WTC11 (cell line): ENCODE data around the gene SRXN1. TPM values are rescaled to one million over a fixed set of nuclear protein-coding genes. Genes with fewer than 3 reads are reported as not detected.

ENCODE experiments used
- ATAC-seq: fragments of 200-7000 bp; cut with Tn5 transposase; 2 replicates; pipeline ENCODE4 v1.10.0; 2021; ENCODE audit warnings: mild to moderate bottlenecking, moderate library complexity
- CTCF ChIA-PET: fragments of 300-600 bp; sonication (Branson Sonifier 250); formaldehyde crosslinking; loops from one replicate; lab custom pipeline; 2021; ENCODE audit warnings: antibody characterized with exemption; lab: Charles Lee
- POLR2A ChIA-PET: fragments of 350-600 bp; sonication (Branson Sonifier 250); formaldehyde crosslinking; loops from one replicate; lab custom pipeline; 2021; ENCODE audit warnings: antibody characterized with exemption; lab: Charles Lee
- DNase-seq: peaks from one replicate; pipeline ENCODE4 v3.0.0; 2021; ENCODE audit warnings: low spot score
- H3K27ac Mint-ChIP-seq: 2 replicates; pipeline ENCODE4 v1.8.0; 2021; ENCODE audit warnings: mixed read lengths
- H3K27me3 Mint-ChIP-seq: 2 replicates; pipeline ENCODE4 v1.8.0; 2021; ENCODE audit warnings: low read depth, mild to moderate bottlenecking, moderate library complexity, mixed read lengths
- H3K36me3 Mint-ChIP-seq: 2 replicates; pipeline ENCODE4 v1.8.0; 2021; ENCODE audit warnings: mixed read lengths
- H3K4me1 Mint-ChIP-seq: 2 replicates; pipeline ENCODE4 v1.8.0; 2022; ENCODE audit warnings: mixed read lengths
- H3K4me3 Mint-ChIP-seq: 2 replicates; pipeline ENCODE4 v1.8.0; 2021; ENCODE audit warnings: mild to moderate bottlenecking, moderate library complexity, mixed read lengths
- H3K9me3 Mint-ChIP-seq: 2 replicates; pipeline ENCODE4 v1.8.0; 2021; ENCODE audit warnings: mixed read lengths
- FOXJ3 ChIP-seq: sonication (generic); formaldehyde crosslinking; IDR thresholded peaks from 2 replicates; pipeline ENCODE4 v1.9.0; 2021; ENCODE audit warnings: missing genetic modification reagents, mild to moderate bottlenecking, borderline replicate concordance
- NFE2L1 ChIP-seq: sonication (generic); formaldehyde crosslinking; IDR thresholded peaks from 2 replicates; pipeline ENCODE4 v1.8.1; 2023; ENCODE audit warnings: missing genetic modification reagents
- NFYB ChIP-seq: sonication (generic); formaldehyde crosslinking; conservative IDR thresholded peaks from 2 replicates; pipeline ENCODE4 v1.8.0; 2022; ENCODE audit warnings: low read depth, missing genetic modification reagents
- ZNF138 ChIP-seq: sonication (generic); formaldehyde crosslinking; conservative IDR thresholded peaks from 2 replicates; pipeline ENCODE4 v1.8.1; 2022; ENCODE audit warnings: mild to moderate bottlenecking, moderate library complexity, missing genetic modification reagents
- ZNF396 ChIP-seq: fragments of 250-450 bp; sonication (Bioruptor Pico); IDR thresholded peaks from 2 replicates; pipeline ENCODE4 v1.8.0; 2021; ENCODE audit warnings: mild to moderate bottlenecking, moderate library complexity, borderline replicate concordance
- total RNA-seq: library from RNA; stranded (reverse); gene quantifications from 3 replicates; pipeline ENCODE4 v1.2.3, GENCODE V29; 2021
- TF ChIP-seq, protein P1 (sequence below): sonication (generic); formaldehyde crosslinking; IDR thresholded peaks from 2 replicates; pipeline ENCODE4 v1.8.0; 2022; ENCODE audit warnings: mild to moderate bottlenecking, missing genetic modification reagents
- TF ChIP-seq, protein P2 (sequence below): sonication (generic); formaldehyde crosslinking; IDR thresholded peaks from 2 replicates; pipeline ENCODE4 v1.8.1; 2023; ENCODE audit warnings: mild to moderate bottlenecking, moderate library complexity, missing genetic modification reagents
- TF ChIP-seq, protein P3 (sequence below): sonication (generic); formaldehyde crosslinking; IDR thresholded peaks from 2 replicates; pipeline ENCODE4 v1.8.0; 2023; ENCODE audit warnings: missing genetic modification reagents, mild to moderate bottlenecking, borderline replicate concordance
- TF ChIP-seq, protein P4 (sequence below): sonication (generic); formaldehyde crosslinking; IDR thresholded peaks from 2 replicates; pipeline ENCODE4 v1.8.0; 2022; ENCODE audit warnings: missing genetic modification reagents
- TF ChIP-seq, protein P5 (sequence below): sonication (generic); formaldehyde crosslinking; IDR thresholded peaks from 2 replicates; pipeline ENCODE4 v1.8.1; 2023; ENCODE audit warnings: mild to moderate bottlenecking, missing genetic modification reagents, borderline replicate concordance

SRXN1 gene
- total RNA-seq, 1 experiment from 2014 or later: 23.0 TPM

DNA sequence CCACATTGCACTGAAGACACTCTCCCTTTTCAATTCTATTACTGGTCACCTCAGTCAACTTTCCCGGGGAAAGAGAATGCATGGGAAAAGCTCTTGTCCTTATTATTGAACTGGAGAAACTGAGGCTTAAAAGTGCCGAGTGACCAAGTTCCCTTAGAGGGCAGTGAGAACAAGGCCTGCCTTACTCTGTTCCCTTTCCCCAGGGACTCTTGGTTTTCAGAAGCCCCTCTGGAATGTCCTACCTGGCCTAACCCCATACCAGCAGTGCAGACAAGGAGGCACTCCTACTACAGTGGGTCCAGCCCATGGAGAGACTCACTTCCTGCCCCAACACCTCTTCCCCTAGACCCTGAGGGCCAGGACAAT, 6.1 kb downstream of the SRXN1 start (continued):
- TF ChIP-seq, protein P1, sequence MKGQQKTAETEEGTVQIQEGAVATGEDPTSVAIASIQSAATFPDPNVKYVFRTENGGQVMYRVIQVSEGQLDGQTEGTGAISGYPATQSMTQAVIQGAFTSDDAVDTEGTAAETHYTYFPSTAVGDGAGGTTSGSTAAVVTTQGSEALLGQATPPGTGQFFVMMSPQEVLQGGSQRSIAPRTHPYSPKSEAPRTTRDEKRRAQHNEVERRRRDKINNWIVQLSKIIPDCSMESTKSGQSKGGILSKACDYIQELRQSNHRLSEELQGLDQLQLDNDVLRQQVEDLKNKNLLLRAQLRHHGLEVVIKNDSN (CRISPR knock-in tag): no peak

DNA sequence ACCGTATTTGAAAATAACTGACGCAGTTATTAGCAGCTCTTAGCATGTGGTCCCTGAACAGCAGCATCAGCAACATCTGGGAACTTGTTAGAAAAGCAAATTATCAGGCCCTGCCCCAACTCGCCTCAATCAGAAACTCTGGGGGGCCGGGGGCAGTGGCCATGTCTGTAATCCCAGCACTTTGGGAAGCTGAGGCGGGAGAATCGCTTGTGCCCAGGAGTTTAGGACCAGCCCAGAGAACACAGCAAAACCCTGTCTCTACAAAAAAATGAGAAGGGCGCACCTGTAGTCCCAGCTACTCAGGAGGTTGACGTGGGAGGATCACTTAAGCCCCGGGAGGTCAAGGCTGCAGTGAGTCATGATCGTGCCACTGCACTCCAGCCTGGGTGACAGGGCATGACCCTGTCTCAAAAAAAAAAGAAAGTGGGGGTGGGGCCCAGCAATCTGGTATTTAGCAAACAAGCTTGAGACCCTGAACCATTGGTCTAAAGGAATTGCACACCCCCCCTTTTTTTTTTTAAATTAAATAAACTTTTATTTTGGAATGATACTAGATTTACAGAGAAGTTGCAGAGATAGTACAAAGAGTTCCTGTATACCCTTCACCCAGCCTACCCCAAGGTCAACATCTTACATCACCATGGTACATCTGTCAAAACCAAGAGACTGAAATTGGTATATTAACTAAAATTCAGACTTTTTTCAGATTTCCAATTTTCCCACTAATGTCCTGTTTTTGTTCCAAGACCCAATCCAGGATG, 6.7 kb downstream of the SRXN1 start:
- Mint-ChIP-seq H3K27me3 (no peaks in the 10 kb centered on the region; the same call in 1 of the 2 replicates), H3K9me3 (no peaks in the 10 kb centered on the region), H3K4me3 (no peak overlapping the region), H3K4me1 (peaks cover 12% of the 10 kb centered on the region), H3K36me3 (peaks cover 32% of the 10 kb centered on the region), H3K27ac (no peak overlapping the region)
- DNase-seq: no peak
- ATAC-seq: no peak
- ChIA-PET CTCF (interaction anchor here (0.5 to 4.8 kb wide), 64 partner anchors 9 to 462 kb away, joined by 3 to 136 read pairs (median 6); partner anchors contain the start of genes CSNK2A1, SCRT2, SLC52A3 and TCF15), POLR2A (interaction anchor here (0.6 to 1.3 kb wide), 6 partner anchors 9 to 266 kb away, joined by 3 to 6 read pairs (median 4); partner anchors contain the start of genes CSNK2A1, RBCK1 and TRIB3)
- TF ChIP-seq, protein P2, sequence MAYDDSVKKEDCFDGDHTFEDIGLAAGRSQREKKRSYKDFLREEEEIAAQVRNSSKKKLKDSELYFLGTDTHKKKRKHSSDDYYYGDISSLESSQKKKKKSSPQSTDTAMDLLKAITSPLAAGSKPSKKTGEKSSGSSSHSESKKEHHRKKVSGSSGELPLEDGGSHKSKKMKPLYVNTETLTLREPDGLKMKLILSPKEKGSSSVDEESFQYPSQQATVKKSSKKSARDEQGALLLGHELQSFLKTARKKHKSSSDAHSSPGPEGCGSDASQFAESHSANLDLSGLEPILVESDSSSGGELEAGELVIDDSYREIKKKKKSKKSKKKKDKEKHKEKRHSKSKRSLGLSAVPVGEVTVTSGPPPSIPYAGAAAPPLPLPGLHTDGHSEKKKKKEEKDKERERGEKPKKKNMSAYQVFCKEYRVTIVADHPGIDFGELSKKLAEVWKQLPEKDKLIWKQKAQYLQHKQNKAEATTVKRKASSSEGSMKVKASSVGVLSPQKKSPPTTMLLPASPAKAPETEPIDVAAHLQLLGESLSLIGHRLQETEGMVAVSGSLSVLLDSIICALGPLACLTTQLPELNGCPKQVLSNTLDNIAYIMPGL (CRISPR knock-in tag): no peak
- TF ChIP-seq, protein P3, sequence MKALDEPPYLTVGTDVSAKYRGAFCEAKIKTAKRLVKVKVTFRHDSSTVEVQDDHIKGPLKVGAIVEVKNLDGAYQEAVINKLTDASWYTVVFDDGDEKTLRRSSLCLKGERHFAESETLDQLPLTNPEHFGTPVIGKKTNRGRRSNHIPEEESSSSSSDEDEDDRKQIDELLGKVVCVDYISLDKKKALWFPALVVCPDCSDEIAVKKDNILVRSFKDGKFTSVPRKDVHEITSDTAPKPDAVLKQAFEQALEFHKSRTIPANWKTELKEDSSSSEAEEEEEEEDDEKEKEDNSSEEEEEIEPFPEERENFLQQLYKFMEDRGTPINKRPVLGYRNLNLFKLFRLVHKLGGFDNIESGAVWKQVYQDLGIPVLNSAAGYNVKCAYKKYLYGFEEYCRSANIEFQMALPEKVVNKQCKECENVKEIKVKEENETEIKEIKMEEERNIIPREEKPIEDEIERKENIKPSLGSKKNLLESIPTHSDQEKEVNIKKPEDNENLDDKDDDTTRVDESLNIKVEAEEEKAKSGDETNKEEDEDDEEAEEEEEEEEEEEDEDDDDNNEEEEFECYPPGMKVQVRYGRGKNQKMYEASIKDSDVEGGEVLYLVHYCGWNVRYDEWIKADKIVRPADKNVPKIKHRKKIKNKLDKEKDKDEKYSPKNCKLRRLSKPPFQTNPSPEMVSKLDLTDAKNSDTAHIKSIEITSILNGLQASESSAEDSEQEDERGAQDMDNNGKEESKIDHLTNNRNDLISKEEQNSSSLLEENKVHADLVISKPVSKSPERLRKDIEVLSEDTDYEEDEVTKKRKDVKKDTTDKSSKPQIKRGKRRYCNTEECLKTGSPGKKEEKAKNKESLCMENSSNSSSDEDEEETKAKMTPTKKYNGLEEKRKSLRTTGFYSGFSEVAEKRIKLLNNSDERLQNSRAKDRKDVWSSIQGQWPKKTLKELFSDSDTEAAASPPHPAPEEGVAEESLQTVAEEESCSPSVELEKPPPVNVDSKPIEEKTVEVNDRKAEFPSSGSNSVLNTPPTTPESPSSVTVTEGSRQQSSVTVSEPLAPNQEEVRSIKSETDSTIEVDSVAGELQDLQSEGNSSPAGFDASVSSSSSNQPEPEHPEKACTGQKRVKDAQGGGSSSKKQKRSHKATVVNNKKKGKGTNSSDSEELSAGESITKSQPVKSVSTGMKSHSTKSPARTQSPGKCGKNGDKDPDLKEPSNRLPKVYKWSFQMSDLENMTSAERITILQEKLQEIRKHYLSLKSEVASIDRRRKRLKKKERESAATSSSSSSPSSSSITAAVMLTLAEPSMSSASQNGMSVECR (CRISPR knock-in tag): no peak
- TF ChIP-seq ZNF396 (no peak), FOXJ3 (CRISPR knock-in tag) (no peak), NFYB (CRISPR knock-in tag) (no peak), ZNF138 (CRISPR knock-in tag) (no peak), NFE2L1 (CRISPR knock-in tag) (no peak)
- TF ChIP-seq, protein P4, sequence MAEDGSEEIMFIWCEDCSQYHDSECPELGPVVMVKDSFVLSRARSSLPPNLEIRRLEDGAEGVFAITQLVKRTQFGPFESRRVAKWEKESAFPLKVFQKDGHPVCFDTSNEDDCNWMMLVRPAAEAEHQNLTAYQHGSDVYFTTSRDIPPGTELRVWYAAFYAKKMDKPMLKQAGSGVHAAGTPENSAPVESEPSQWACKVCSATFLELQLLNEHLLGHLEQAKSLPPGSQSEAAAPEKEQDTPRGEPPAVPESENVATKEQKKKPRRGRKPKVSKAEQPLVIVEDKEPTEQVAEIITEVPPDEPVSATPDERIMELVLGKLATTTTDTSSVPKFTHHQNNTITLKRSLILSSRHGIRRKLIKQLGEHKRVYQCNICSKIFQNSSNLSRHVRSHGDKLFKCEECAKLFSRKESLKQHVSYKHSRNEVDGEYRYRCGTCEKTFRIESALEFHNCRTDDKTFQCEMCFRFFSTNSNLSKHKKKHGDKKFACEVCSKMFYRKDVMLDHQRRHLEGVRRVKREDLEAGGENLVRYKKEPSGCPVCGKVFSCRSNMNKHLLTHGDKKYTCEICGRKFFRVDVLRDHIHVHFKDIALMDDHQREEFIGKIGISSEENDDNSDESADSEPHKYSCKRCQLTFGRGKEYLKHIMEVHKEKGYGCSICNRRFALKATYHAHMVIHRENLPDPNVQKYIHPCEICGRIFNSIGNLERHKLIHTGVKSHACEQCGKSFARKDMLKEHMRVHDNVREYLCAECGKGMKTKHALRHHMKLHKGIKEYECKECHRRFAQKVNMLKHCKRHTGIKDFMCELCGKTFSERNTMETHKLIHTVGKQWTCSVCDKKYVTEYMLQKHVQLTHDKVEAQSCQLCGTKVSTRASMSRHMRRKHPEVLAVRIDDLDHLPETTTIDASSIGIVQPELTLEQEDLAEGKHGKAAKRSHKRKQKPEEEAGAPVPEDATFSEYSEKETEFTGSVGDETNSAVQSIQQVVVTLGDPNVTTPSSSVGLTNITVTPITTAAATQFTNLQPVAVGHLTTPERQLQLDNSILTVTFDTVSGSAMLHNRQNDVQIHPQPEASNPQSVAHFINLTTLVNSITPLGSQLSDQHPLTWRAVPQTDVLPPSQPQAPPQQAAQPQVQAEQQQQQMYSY (CRISPR knock-in tag): no peak
- TF ChIP-seq, protein P5, sequence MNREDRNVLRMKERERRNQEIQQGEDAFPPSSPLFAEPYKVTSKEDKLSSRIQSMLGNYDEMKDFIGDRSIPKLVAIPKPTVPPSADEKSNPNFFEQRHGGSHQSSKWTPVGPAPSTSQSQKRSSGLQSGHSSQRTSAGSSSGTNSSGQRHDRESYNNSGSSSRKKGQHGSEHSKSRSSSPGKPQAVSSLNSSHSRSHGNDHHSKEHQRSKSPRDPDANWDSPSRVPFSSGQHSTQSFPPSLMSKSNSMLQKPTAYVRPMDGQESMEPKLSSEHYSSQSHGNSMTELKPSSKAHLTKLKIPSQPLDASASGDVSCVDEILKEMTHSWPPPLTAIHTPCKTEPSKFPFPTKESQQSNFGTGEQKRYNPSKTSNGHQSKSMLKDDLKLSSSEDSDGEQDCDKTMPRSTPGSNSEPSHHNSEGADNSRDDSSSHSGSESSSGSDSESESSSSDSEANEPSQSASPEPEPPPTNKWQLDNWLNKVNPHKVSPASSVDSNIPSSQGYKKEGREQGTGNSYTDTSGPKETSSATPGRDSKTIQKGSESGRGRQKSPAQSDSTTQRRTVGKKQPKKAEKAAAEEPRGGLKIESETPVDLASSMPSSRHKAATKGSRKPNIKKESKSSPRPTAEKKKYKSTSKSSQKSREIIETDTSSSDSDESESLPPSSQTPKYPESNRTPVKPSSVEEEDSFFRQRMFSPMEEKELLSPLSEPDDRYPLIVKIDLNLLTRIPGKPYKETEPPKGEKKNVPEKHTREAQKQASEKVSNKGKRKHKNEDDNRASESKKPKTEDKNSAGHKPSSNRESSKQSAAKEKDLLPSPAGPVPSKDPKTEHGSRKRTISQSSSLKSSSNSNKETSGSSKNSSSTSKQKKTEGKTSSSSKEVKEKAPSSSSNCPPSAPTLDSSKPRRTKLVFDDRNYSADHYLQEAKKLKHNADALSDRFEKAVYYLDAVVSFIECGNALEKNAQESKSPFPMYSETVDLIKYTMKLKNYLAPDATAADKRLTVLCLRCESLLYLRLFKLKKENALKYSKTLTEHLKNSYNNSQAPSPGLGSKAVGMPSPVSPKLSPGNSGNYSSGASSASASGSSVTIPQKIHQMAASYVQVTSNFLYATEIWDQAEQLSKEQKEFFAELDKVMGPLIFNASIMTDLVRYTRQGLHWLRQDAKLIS (CRISPR knock-in tag): no peak
